NCI-H2107 treated with DMSO at 0.1 percent for 48 hours (cell line): ENCODE measurements around the gene ACTRT2.

Experiments
- DNase-seq: peaks from one replicate; lab custom pipeline; 2025; ENCODE audit not compliant: unreplicated experiment; lab: John Stamatoyannopoulos, UW

The ACTRT2 gene

GRCh38 chr1:3052501-3052900 is 31.2 kb downstream of the ACTRT2 start:
- DNase-seq = no peak

GRCh38 chr1:3053366-3053980 is 32.2 kb downstream of the ACTRT2 start:
- DNase-seq = no peak

- no peak for DNase-seq
Measured at GRCh38 chr1:3053986-3054385, 32.7 kb downstream of the ACTRT2 start.

GRCh38 chr1:3054474-3054873 is 33.2 kb downstream of the ACTRT2 start:
- no peak for DNase-seq

GRCh38 chr1:3055051-3055450 is 33.8 kb downstream of the ACTRT2 start:
- DNase-seq = no peak

GRCh38 chr1:3056641-3057040 is 35.4 kb downstream of the ACTRT2 start:
- DNase-seq = no peak

- no peak for DNase-seq
Measured at GRCh38 chr1:3058263-3059030, 37.2 kb downstream of the ACTRT2 start.

GRCh38 chr1:3060127-3060526 is 38.9 kb downstream of the ACTRT2 start:
- DNase-seq = no peak

GRCh38 chr1:3060601-3061551 is 39.6 kb downstream of the ACTRT2 start:
- no peak for DNase-seq

- no peak for DNase-seq
Measured at GRCh38 chr1:3061566-3061965, 40.3 kb downstream of the ACTRT2 start.

- no peak for DNase-seq
Measured at GRCh38 chr1:3061981-3062615, 40.8 kb downstream of the ACTRT2 start.

- no peak for DNase-seq
Measured at GRCh38 chr1:3062616-3063378, 41.5 kb downstream of the ACTRT2 start.

- DNase-seq = no peak
Measured at GRCh38 chr1:3063379-3064295, 42.4 kb downstream of the ACTRT2 start.

GRCh38 chr1:3064296-3064850 is 43.1 kb downstream of the ACTRT2 start:
- no peak for DNase-seq

GRCh38 chr1:3064901-3065300 is 43.6 kb downstream of the ACTRT2 start:
- DNase-seq = no peak

GRCh38 chr1:3065396-3065795 is 44.1 kb downstream of the ACTRT2 start:
- no peak for DNase-seq

- DNase-seq = no peak
Measured at GRCh38 chr1:3065797-3066196, 44.5 kb downstream of the ACTRT2 start.

- no peak for DNase-seq
Measured at GRCh38 chr1:3066250-3066711, 45.0 kb downstream of the ACTRT2 start.

GRCh38 chr1:3066826-3067225 is 45.6 kb downstream of the ACTRT2 start:
- no peak for DNase-seq
